Stimulated activated CD4-positive, alpha-beta T cell treated with anti-CD3 and anti-CD28 coated beads, TNF-alpha, amount 100 ng/mL, for 1 hour (primary cell): ENCODE data around the gene NCKAP5.

ENCODE experiments used
- DNase-seq, 3 donors: peaks; one replicate each; pipeline ENCODE4 v3.0.0-alpha.2; 2020; ENCODE audit warnings: low read depth in 3 of 3, low spot score in 1 of 3

Gene NCKAP5

GRCh38 chr2:133574620-133575019 is 6.4 kb upstream of the NCKAP5 start:
- DNase-seq: no peak

GRCh38 chr2:133574186-133574585 is 5.9 kb upstream of the NCKAP5 start:
- DNase-seq: no peak

GRCh38 chr2:133573491-133574162 is 5.4 kb upstream of the NCKAP5 start:
- DNase-seq: no peak

- no peak for DNase-seq
Measured at GRCh38 chr2:133571249-133571648, 3.0 kb upstream of the NCKAP5 start.

GRCh38 chr2:133570542-133570941 is 2.3 kb upstream of the NCKAP5 start:
- no peak for DNase-seq

GRCh38 chr2:133569286-133569830 is 1.1 kb upstream of the NCKAP5 start:
- no peak for DNase-seq

- DNase-seq: no peak
Measured at GRCh38 chr2:133568598-133568997, 335 bp upstream of the NCKAP5 start.

- DNase-seq: no peak
Measured at GRCh38 chr2:133562558-133562957, 5.7 kb downstream of the NCKAP5 start.

- DNase-seq: no peak
Measured at GRCh38 chr2:133561045-133561852, 7.0 kb downstream of the NCKAP5 start.

- DNase-seq: no peak
Measured at GRCh38 chr2:133557614-133558013, 10.6 kb downstream of the NCKAP5 start.

- no peak for DNase-seq
Measured at GRCh38 chr2:133553838-133554408, 14.3 kb downstream of the NCKAP5 start.

GRCh38 chr2:133553251-133553650 is 15.0 kb downstream of the NCKAP5 start:
- no peak for DNase-seq

GRCh38 chr2:133552821-133553220 is 15.4 kb downstream of the NCKAP5 start:
- DNase-seq: no peak

GRCh38 chr2:133541797-133542196 is 26.5 kb downstream of the NCKAP5 start:
- no peak for DNase-seq

- DNase-seq: no peak
Measured at GRCh38 chr2:133541376-133541775, 26.9 kb downstream of the NCKAP5 start.

GRCh38 chr2:133532919-133533318 is 35.3 kb downstream of the NCKAP5 start:
- DNase-seq: no peak

- DNase-seq: no peak
Measured at GRCh38 chr2:133531382-133531781, 36.9 kb downstream of the NCKAP5 start.

- DNase-seq: no peak
Measured at GRCh38 chr2:133530645-133531044, 37.6 kb downstream of the NCKAP5 start.

- DNase-seq: no peak
Measured at GRCh38 chr2:133526530-133527300, 41.5 kb downstream of the NCKAP5 start.

GRCh38 chr2:133525613-133526529 is 42.4 kb downstream of the NCKAP5 start:
- DNase-seq: no peak
